SK-N-SH treated with all-trans-retinoic acid at 6 μM for 48 hours (cell line): Measurements from ENCODE around the gene CDK11B.

Experiments used
- ARNTL ChIP-seq: fragments of 450-650 bp; formaldehyde crosslinking; IDR thresholded peaks from 2 replicates; pipeline ENCODE4 v1.5.0; 2020; ENCODE audit warnings: low read depth, mild to moderate bottlenecking, moderate library complexity, borderline replicate concordance
- BACH2 ChIP-seq: fragments of 250-450 bp; sonication (Bioruptor Pico); IDR thresholded peaks from 2 replicates; pipeline ENCODE4 v1.9.0; 2021; ENCODE audit warnings: mild to moderate bottlenecking, borderline replicate concordance
- CSDC2 ChIP-seq: fragments of 250-450 bp; sonication (Bioruptor Pico); IDR thresholded peaks from 2 replicates; pipeline ENCODE4 v1.5.0; 2020; ENCODE audit warnings: mild to moderate bottlenecking, moderate library complexity
- PATZ1 ChIP-seq: fragments of 250-450 bp; sonication (Bioruptor Pico); IDR thresholded peaks from 2 replicates; pipeline ENCODE4 v1.8.0; 2020; ENCODE audit warnings: mild to moderate bottlenecking, moderate library complexity, borderline replicate concordance
- RARB ChIP-seq: fragments of 250-450 bp; sonication (Bioruptor Pico); IDR thresholded peaks from 2 replicates; pipeline ENCODE4 v1.8.0; 2021; ENCODE audit warnings: mild to moderate bottlenecking, moderate library complexity
- TOX ChIP-seq: fragments of 250-450 bp; sonication (Bioruptor Pico); IDR thresholded peaks from 2 replicates; pipeline ENCODE4 v1.8.0; 2021; ENCODE audit warnings: mild to moderate bottlenecking, moderate library complexity, borderline replicate concordance
- ZFP3 ChIP-seq: fragments of 250-450 bp; sonication (Bioruptor Pico); IDR thresholded peaks from 2 replicates; pipeline ENCODE4 v1.5.0; 2020; ENCODE audit warnings: mild to moderate bottlenecking, moderate library complexity
- TF ChIP-seq, protein P1 (sequence below): fragments of 250-450 bp; sonication (Bioruptor Pico); IDR thresholded peaks from 2 replicates; pipeline ENCODE4 v1.8.0; 2021; ENCODE audit warnings: low read depth, mild to moderate bottlenecking, moderate library complexity, borderline replicate concordance

DNA sequence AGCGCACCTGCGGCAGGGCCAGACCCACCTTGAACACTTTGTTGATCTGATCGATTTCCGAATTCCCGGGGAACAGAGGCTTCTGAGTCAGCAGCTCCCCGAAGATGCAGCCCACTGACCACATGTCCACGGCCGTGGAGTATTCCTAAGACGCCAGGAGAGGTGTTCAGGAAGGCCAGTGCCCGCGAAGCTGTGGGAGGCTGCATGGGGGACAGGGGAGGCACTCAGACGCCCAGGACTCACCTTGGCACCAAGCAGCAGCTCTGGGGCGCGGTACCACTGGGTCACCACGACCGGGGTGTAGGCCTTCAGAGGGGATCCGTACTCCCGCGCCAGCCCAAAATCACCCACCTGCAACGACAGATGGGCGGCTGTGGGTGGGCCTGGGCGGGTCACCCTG is 45.0 kb upstream of the CDK11B start:
- TF ChIP-seq RARB (CRISPR knock-in tag) (no peak), CSDC2 (no peak), ZFP3 (CRISPR knock-in tag) (no peak), PATZ1 (CRISPR knock-in tag) (no peak), ARNTL (CRISPR knock-in tag) (no peak), TOX (no peak), BACH2 (CRISPR knock-in tag) (no peak)
- TF ChIP-seq, protein P1, sequence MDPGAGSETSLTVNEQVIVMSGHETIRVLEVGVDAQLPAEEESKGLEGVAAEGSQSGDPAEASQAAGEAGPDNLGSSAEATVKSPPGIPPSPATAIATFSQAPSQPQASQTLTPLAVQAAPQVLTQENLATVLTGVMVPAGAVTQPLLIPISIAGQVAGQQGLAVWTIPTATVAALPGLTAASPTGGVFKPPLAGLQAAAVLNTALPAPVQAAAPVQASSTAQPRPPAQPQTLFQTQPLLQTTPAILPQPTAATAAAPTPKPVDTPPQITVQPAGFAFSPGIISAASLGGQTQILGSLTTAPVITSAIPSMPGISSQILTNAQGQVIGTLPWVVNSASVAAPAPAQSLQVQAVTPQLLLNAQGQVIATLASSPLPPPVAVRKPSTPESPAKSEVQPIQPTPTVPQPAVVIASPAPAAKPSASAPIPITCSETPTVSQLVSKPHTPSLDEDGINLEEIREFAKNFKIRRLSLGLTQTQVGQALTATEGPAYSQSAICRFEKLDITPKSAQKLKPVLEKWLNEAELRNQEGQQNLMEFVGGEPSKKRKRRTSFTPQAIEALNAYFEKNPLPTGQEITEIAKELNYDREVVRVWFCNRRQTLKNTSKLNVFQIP (CRISPR knock-in tag), result no peak
